ENCODE results near the gene MYL2.

GRCh38 chr12:110928700-110929099 lies 8.3 kb upstream of the MYL2 start:
- TF ChIP-seq CTCF (IDR thresholded peaks at IDR 0.05) (no peak), POLR2A (IDR thresholded peaks at IDR 0.05) (no peak)
